HepG2 (cell line): ENCODE measurements around the gene ELAC2. TPM values are rescaled to one million over a fixed set of nuclear protein-coding genes. Genes with fewer than 3 reads are reported as not detected.

Experiments
- E2F1 ChIP-seq: sonication (generic); formaldehyde crosslinking; IDR thresholded peaks from 2 replicates; pipeline ENCODE4 v1.5.0; 2020; ENCODE audit warnings: missing genetic modification reagents
- EP300 ChIP-seq, 3 experiments: sonication (generic) in 1 of 3; formaldehyde crosslinking in 1 of 3; IDR thresholded peaks; 2 replicates each; pipeline versions ENCODE4 v1.5.1 to v1.6.1; 2011 to 2020; ENCODE audit warnings: low read depth in 2 of 3, low read length in 2 of 3, borderline replicate concordance in 1 of 3, improper control_type of control experiment in 1 of 3, mild to moderate bottlenecking in 1 of 3, missing genetic modification reagents in 1 of 3, moderate library complexity in 1 of 3
- FOXJ3 ChIP-seq: sonication (generic); formaldehyde crosslinking; IDR thresholded peaks from 2 replicates; pipeline ENCODE4 v1.4.0; 2020; ENCODE audit warnings: missing genetic modification reagents, mild to moderate bottlenecking, borderline replicate concordance
- HDAC1 ChIP-seq: sonication (generic); formaldehyde crosslinking; IDR thresholded peaks from 2 replicates; pipeline ENCODE4 v1.5.1; 2020; ENCODE audit warnings: mild to moderate bottlenecking, missing genetic modification reagents
- IRX3 ChIP-seq: sonication (generic); formaldehyde crosslinking; IDR thresholded peaks from 2 replicates; pipeline ENCODE4 v1.8.1; 2023; ENCODE audit warnings: mild to moderate bottlenecking, low read depth, missing genetic modification reagents, borderline replicate concordance
- KDM5B ChIP-seq: sonication (generic); formaldehyde crosslinking; IDR thresholded peaks from 2 replicates; pipeline ENCODE4 v1.4.0; 2020; ENCODE audit warnings: missing genetic modification reagents, mild to moderate bottlenecking, borderline replicate concordance
- MEIS2 ChIP-seq: sonication (generic); formaldehyde crosslinking; IDR thresholded peaks from 2 replicates; pipeline ENCODE4 v1.9.0; 2021; ENCODE audit warnings: mild to moderate bottlenecking, missing genetic modification reagents
- MIXL1 ChIP-seq: IDR thresholded peaks from 2 replicates; pipeline ENCODE4 v1.6.1; 2016
- NFKB2 ChIP-seq: sonication (generic); formaldehyde crosslinking; IDR thresholded peaks from 2 replicates; pipeline ENCODE4 v1.4.0; 2020; ENCODE audit warnings: missing genetic modification reagents, borderline replicate concordance
- NONO ChIP-seq, 2 experiments: fragments of 450-650 bp in 1 of 2; sonication (generic) in 1 of 2; formaldehyde crosslinking in 1 of 2; IDR thresholded peaks in 1 of 2; conservative IDR thresholded peaks in 1 of 2; 2 replicates each; pipeline versions ENCODE4 v1.6.1 to v1.8.0; 2017 to 2022; ENCODE audit warnings: mild to moderate bottlenecking in 1 of 2, missing genetic modification reagents in 1 of 2, moderate library complexity in 1 of 2
- POLR2AphosphoS5 ChIP-seq: IDR thresholded peaks from 2 replicates; pipeline ENCODE4 v1.6.1; 2012; ENCODE audit warnings: low read depth, low read length
- POLR2G ChIP-seq: fragments of 200-400 bp; formaldehyde crosslinking; IDR thresholded peaks from 2 replicates; pipeline ENCODE4 v1.6.1; 2018; ENCODE audit warnings: mild to moderate bottlenecking, low read depth, low read length, moderate library complexity
- RFX3 ChIP-seq: IDR thresholded peaks from 2 replicates; pipeline ENCODE4 v1.6.1; 2016; ENCODE audit warnings: missing biosample characterization, missing genetic modification reagents
- SALL1 ChIP-seq: sonication (generic); formaldehyde crosslinking; IDR thresholded peaks from 2 replicates; pipeline ENCODE4 v1.8.0; 2022; ENCODE audit warnings: mild to moderate bottlenecking, missing genetic modification reagents
- SKI ChIP-seq: fragments of 450-650 bp; IDR thresholded peaks from one replicate; pipeline ENCODE4 v1.6.1; 2018; ENCODE audit warnings: mild to moderate bottlenecking; ENCODE audit not compliant: partially characterized antibody
- SP4 ChIP-seq: sonication (generic); formaldehyde crosslinking; IDR thresholded peaks from 2 replicates; pipeline ENCODE4 v1.8.1; 2023; ENCODE audit warnings: mild to moderate bottlenecking, missing genetic modification reagents
- TBL1XR1 ChIP-seq: fragments of 150-350 bp; IDR thresholded peaks from 2 replicates; pipeline ENCODE4 v1.6.1; 2014; ENCODE audit warnings: borderline replicate concordance, low read length; ENCODE audit not compliant: partially characterized antibody
- TBX2 ChIP-seq: sonication (generic); formaldehyde crosslinking; IDR thresholded peaks from 2 replicates; pipeline ENCODE4 v1.5.0; 2020; ENCODE audit warnings: missing genetic modification reagents, mild to moderate bottlenecking, borderline replicate concordance
- YEATS4 ChIP-seq: sonication (generic); formaldehyde crosslinking; IDR thresholded peaks from 2 replicates; pipeline ENCODE4 v1.4.0; 2020; ENCODE audit warnings: missing genetic modification reagents, borderline replicate concordance
- ZBTB33 ChIP-seq: sonication (generic); formaldehyde crosslinking; IDR thresholded peaks from 2 replicates; pipeline ENCODE4 v1.4.0; 2020; ENCODE audit warnings: missing genetic modification reagents
- ZBTB49 ChIP-seq: sonication (generic); formaldehyde crosslinking; IDR thresholded peaks from 2 replicates; pipeline ENCODE4 v1.4.0; 2020; ENCODE audit warnings: missing genetic modification reagents, borderline replicate concordance
- ZNF850 ChIP-seq: sonication (generic); formaldehyde crosslinking; conservative IDR thresholded peaks from 2 replicates; pipeline ENCODE4 v1.9.0; 2021; ENCODE audit warnings: mild to moderate bottlenecking, missing genetic modification reagents
- ZNF879 ChIP-seq: sonication (generic); formaldehyde crosslinking; IDR thresholded peaks from 2 replicates; pipeline ENCODE4 v1.8.1; 2023; ENCODE audit warnings: missing genetic modification reagents
- ZSCAN22 ChIP-seq: sonication (generic); formaldehyde crosslinking; IDR thresholded peaks from 2 replicates; pipeline ENCODE4 v1.4.0; 2020; ENCODE audit warnings: mild to moderate bottlenecking, missing genetic modification reagents
- polyA plus RNA-seq, 8 experiments: library from polyadenylated mRNA; depleted of rRNA in 3 of 8; stranded (reverse) in 7 of 8; unstranded in 1 of 8; fragments of >200 nt; fragmentation: Illumina TruSeq in 4 of 8; extraction: Trizol in 4 of 8; gene quantifications; 2 replicates each; pipeline versions ENCODE4 v1.2.1 to v1.2.3, GENCODE V29; 2011 to 2016; ENCODE audit warnings: low read depth in 4 of 8, missing spikeins in 1 of 8, mixed read lengths in 1 of 8; ENCODE audit not compliant: insufficient read depth in 1 of 8
- total RNA-seq, 5 experiments: library from RNA; depleted of rRNA; stranded (reverse); fragments of >200 nt; fragmentation: Illumina TruSeq; extraction: Trizol; gene quantifications; 2 replicates each; pipeline ENCODE4 v1.2.3, GENCODE V29; 2016; ENCODE audit warnings: low read depth in 1 of 5

Gene ELAC2
- total and polyA plus RNA-seq, 2 of the 13 experiments (the other 11 are each of a cell fraction or from before 2014, with no cell fraction given): 35.6 to 50.4 TPM

GRCh38 chr17:13017655-13018459, at the start of gene ELAC2 (continued):
- TF ChIP-seq ZBTB33 (CRISPR knock-in tag) (0 out of 2 replicates have a peak, but pooled peaks have one; percentile 5), E2F1 (CRISPR knock-in tag) (peak; percentile 63; the same call in 1 of the 2 replicates), ZSCAN22 (no peak), POLR2G (peak; percentile 83), RFX3 (CRISPR knock-in tag) (no peak), POLR2AphosphoS5 (peak; percentile 95), YEATS4 (peak; percentile 86), SP4 (CRISPR knock-in tag) (peak; percentile 85), NONO (IDR thresholded peaks at IDR 0.05) (no peak), NONO (CRISPR knock-in tag; conservative IDR thresholded peaks at IDR 0.05) (0 out of 2 replicates have a peak, but pooled peaks have one; percentile 31), ZBTB49 (CRISPR knock-in tag) (no peak), MEIS2 (CRISPR knock-in tag) (peak; percentile 39; the same call in 1 of the 2 replicates), ZNF879 (CRISPR knock-in tag) (0 out of 2 replicates have a peak, but pooled peaks have one; percentile 37), ZNF850 (CRISPR knock-in tag) (no peak), IRX3 (CRISPR knock-in tag) (peak; percentile 83), KDM5B (CRISPR knock-in tag) (peak; percentile 66; the same call in 1 of the 2 replicates), NFKB2 (CRISPR knock-in tag) (no peak; the same call in 1 of the 2 replicates), EP300 (IDR thresholded peaks at IDR 0.05; ENCODE audit: low read depth in 2 of 2, low read length in 2 of 2) (0 out of 4 replicates have a peak, but pooled peaks of 1 of the 2 experiments have one; percentile 7), EP300 (CRISPR knock-in tag; IDR thresholded peaks at IDR 0.05; ENCODE audit: borderline replicate concordance) (no peak), SALL1 (CRISPR knock-in tag) (peak; percentile 44), TBX2 (peak; percentile 98), TBL1XR1 (no peak), HDAC1 (CRISPR knock-in tag) (peak; percentile 93), SKI (no peak), FOXJ3 (CRISPR knock-in tag) (peak; percentile 63; the same call in 1 of the 2 replicates), MIXL1 (CRISPR knock-in tag) (no peak)
